Measurements from ENCODE around the gene SPSB4. TPM values are rescaled to one million over a fixed set of nuclear protein-coding genes. Genes with fewer than 3 reads are reported as not detected.

Gene SPSB4
- total RNA-seq, 1 donor from 2014 or later = 0.26 TPM

DNA sequence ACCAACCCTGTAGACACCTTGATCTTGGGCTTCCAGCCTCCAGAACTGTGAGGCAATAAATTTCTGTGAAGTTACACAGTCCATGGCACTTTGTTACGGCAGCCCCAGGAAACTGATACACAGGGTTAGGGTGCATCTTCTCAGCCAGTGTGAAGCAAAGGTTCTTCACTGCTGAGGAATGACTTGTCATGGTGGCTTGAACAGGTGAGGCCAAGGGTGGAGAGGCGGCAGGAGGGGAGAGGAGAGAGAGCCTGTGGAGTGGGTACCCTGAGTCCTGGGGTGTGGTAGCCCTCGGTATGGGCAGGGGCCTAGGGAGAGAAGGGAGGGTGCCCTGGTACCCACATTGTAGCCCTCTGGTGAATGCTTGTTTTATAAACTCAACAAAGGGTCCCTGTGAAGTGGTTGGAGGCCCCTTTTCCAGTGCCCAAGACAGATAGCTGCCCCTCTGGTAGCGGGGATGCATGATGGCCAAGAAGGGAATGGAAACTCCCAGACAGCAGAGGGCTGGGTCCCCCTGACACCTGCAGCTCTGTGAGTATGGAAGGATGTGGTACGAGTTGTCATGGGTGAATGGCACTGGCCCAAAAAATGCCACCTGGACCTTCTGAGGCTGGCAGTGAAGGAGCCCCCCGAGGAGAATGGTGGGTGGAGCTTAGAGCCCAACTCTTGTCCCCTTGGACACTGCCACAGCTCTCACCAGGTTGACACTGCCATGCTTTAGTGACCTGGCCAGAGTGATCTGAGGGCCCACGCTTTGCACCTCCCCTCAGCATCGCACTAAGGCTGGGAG is 49.6 kb downstream of the SPSB4 start:
- no peak for TF ChIP-seq CTCF (IDR thresholded peaks at IDR 0.05; ENCODE audit: insufficient read depth, low read length, severe bottlenecking)
- no peak for FAIRE-seq

DNA sequence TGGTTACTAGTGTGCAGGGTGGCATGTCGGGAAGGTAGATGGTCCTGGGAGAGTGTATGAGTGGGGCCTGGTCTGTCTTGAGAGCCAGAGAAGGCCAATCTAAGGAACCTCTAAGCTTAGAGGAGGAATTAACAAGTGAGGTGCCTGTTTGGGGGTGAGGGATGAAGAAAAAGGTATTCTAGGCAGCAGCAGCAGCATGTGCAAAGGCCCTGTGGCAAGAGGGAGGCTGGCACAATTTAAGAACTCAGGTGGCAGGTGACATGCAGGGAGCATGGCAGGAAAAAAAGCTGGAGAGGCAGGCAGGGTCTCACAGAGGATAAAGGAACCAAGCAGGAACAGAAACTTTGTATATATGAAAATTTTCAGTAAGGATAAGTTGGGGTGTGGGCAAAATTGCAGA is 51.2 kb downstream of the SPSB4 start:
- FAIRE-seq (no peak), DNase-seq (ENCODE audit: low read depth) (no peak)
- Histone ChIP-seq H3K27me3 (ENCODE audit: control insufficient read depth, insufficient read depth, low read length) (peaks cover 2% of the 10 kb centered on the region), H3K4me3 (ENCODE audit: low read depth, low read length) (no peak overlapping the region), H3K36me3 (ENCODE audit: control insufficient read depth, insufficient read depth, low read length) (no peaks in the 10 kb centered on the region)
- no peak for TF ChIP-seq CTCF (IDR thresholded peaks at IDR 0.05; ENCODE audit: insufficient read depth, low read length, severe bottlenecking)

More for the DNA sequence above, 49.6 kb downstream of the SPSB4 start:
- Histone ChIP-seq H3K27me3 (ENCODE audit: control insufficient read depth, insufficient read depth, low read length) (peaks cover 2% of the 10 kb centered on the region), H3K36me3 (ENCODE audit: control insufficient read depth, insufficient read depth, low read length) (no peaks in the 10 kb centered on the region), H3K4me3 (ENCODE audit: low read depth, low read length) (no peak overlapping the region)
- DNase-seq (ENCODE audit: low read depth) = no peak

DNA sequence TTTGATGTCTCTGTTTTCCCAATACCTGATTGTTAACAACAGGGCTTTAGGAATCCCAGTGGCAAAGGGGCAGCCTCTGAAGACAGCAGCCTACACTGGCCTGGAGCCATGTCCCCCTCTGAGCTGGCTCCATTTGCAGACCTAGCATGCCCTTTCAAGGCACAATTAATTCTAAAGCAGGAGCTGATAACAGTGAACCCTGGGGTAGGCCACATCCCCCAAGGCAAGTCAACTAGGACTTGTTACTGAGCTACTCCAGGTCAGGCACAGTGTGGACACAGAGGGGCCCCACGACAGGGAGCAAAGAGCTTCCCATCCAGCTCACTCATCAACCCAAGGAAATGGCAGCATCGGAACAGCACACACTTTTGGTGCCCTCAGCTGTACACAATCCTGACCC is 51.9 kb downstream of the SPSB4 start:
- Histone ChIP-seq H3K4me3 (ENCODE audit: low read depth, low read length) (no peak overlapping the region), H3K27me3 (ENCODE audit: control insufficient read depth, insufficient read depth, low read length) (peaks cover 2% of the 10 kb centered on the region), H3K36me3 (ENCODE audit: control insufficient read depth, insufficient read depth, low read length) (no peaks in the 10 kb centered on the region)
- no peak for DNase-seq (ENCODE audit: low read depth)
- no peak for TF ChIP-seq CTCF (IDR thresholded peaks at IDR 0.05; ENCODE audit: insufficient read depth, low read length, severe bottlenecking)
- no peak for FAIRE-seq

DNA sequence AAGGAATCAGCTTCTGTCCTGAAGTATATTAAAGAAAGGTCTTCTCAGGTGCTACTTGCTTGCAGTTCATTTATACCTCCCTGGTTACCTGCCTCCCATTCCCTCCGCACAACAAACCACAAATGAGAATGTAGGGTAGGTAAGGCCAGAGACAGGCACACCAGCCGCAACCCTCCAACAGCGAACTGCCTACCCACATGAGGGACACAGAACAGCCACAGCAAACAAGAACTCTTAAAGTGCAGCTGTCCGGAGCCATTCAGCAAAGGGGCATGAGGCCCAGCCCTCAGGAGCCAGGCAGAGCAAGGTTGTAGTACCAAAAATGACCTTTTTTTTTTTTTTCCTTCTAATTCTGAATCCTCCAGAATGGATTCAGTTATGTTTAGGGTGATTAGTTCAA is 52.4 kb downstream of the SPSB4 start:
- TF ChIP-seq CTCF (IDR thresholded peaks at IDR 0.05; ENCODE audit: insufficient read depth, low read length, severe bottlenecking) = no peak
- FAIRE-seq (no peak), DNase-seq (ENCODE audit: low read depth) (no peak)
- Histone ChIP-seq H3K36me3 (ENCODE audit: control insufficient read depth, insufficient read depth, low read length) (no peaks in the 10 kb centered on the region), H3K27me3 (ENCODE audit: control insufficient read depth, insufficient read depth, low read length) (peaks cover 2% of the 10 kb centered on the region), H3K4me3 (ENCODE audit: low read depth, low read length) (no peak overlapping the region)

DNA sequence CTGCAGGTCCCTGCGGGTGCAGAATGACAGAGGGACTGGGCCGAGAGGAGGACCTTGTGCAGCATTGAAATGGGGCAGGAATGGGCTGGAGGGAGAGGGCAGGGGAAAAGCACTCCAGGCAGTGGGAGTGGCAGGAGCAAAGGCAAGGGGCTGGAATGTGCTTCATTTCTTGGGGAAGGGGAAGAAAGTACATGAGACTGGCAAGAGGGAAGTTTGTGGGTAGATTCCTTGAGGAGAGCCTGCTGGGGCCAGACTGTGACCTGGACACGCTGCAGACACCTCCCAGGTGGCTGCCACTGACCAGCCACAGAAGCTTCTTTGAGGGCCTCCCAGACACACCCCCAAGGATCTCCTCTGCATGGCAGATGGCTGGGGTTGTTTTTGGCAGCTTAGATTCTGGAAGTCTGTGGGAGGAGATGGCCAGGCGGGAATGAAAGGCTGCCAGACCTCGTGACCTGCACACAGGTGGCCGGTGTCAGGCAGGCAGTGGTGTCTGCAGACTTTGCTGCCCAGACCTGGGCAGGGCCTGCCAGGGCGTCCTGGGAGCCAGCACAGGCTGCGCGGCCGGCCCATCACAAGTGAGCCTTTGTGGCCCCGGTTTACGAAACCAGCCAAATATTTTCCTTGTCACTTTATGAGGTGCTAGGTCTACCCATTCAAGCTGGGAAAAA is 53.1 kb downstream of the SPSB4 start:
- no peaks in the 10 kb centered on the region for H3K36me3 ChIP-seq (ENCODE audit: control insufficient read depth, insufficient read depth, low read length)
- no peak for TF ChIP-seq CTCF (IDR thresholded peaks at IDR 0.05; ENCODE audit: insufficient read depth, low read length, severe bottlenecking)
- H3K4me3 ChIP-seq (ENCODE audit: low read depth, low read length) = no peak overlapping the region
- no peak for DNase-seq (ENCODE audit: low read depth)
- H3K27me3 ChIP-seq (ENCODE audit: control insufficient read depth, insufficient read depth, low read length) = peaks cover 2% of the 10 kb centered on the region
- FAIRE-seq = no peak
